Stimulated activated naive CD8-positive, alpha-beta T cell treated with anti-CD3 and anti-CD28 coated beads, Interleukin-15, Interleukin-2, amounts not matched to agents 100 ng/mL and 50 ng/mL, for 24 hours (primary cell): ENCODE measurements around the gene RPP38.

ENCODE experiments used
- H3K27ac Mint-ChIP-seq: one replicate; pipeline ENCODE4 v1.8.0; 2021; ENCODE audit warnings: mild to moderate bottlenecking, mixed read lengths
- H3K27me3 Mint-ChIP-seq: one replicate; pipeline ENCODE4 v1.8.0; 2021; ENCODE audit warnings: mixed read lengths
- H3K36me3 Mint-ChIP-seq: one replicate; pipeline ENCODE4 v1.8.0; 2021; ENCODE audit warnings: low read depth, mixed read lengths
- H3K4me1 Mint-ChIP-seq: one replicate; pipeline ENCODE4 v1.8.0; 2021; ENCODE audit warnings: low read depth, mixed read lengths
- H3K4me3 Mint-ChIP-seq: one replicate; pipeline ENCODE4 v1.8.0; 2021; ENCODE audit warnings: mild to moderate bottlenecking, mixed read lengths
- H3K9me3 Mint-ChIP-seq: one replicate; pipeline ENCODE4 v1.8.0; 2021; ENCODE audit warnings: mixed read lengths

The RPP38 gene

GRCh38 chr10:15097011-15097812, at the start of gene RPP38:
TSS of gene RPP38 (plus strand) at chr10:15097355. CDS start at chr10:15103315, 5,960 bp downstream.
- Mint-ChIP-seq H3K27ac (peak within 1 kb of the TSS; percentile 94), H3K4me3 (peak within 1 kb of the TSS; percentile 99), H3K27me3 (no peaks in the 10 kb centered on the region), H3K36me3 (peaks cover 32% of the 10 kb centered on the region), H3K4me1 (peaks cover 33% of the 10 kb centered on the region), H3K9me3 (no peaks in the 10 kb centered on the region)

GRCh38 chr10:15049533-15049932, 47.6 kb upstream of the RPP38 start:
- Mint-ChIP-seq H3K4me1 (no peaks in the 10 kb centered on the region), H3K36me3 (no peaks in the 10 kb centered on the region), H3K27me3 (no peaks in the 10 kb centered on the region), H3K4me3 (no peak overlapping the region), H3K9me3 (no peaks in the 10 kb centered on the region), H3K27ac (no peak overlapping the region)

GRCh38 chr10:15052121-15052520, 45.0 kb upstream of the RPP38 start:
- no peaks in the 10 kb centered on the region for H3K36me3 Mint-ChIP-seq
- H3K9me3 Mint-ChIP-seq = no peaks in the 10 kb centered on the region
- no peak overlapping the region for H3K27ac Mint-ChIP-seq
- no peaks in the 10 kb centered on the region for H3K4me1 Mint-ChIP-seq
- peaks cover 3% of the 10 kb centered on the region for H3K27me3 Mint-ChIP-seq
- H3K4me3 Mint-ChIP-seq = no peak overlapping the region

- Mint-ChIP-seq H3K36me3 (no peaks in the 10 kb centered on the region), H3K27me3 (peaks cover 3% of the 10 kb centered on the region), H3K4me3 (no peak overlapping the region), H3K4me1 (no peaks in the 10 kb centered on the region), H3K27ac (no peak overlapping the region), H3K9me3 (no peaks in the 10 kb centered on the region)
Measured at GRCh38 chr10:15053061-15053460, 44.1 kb upstream of the RPP38 start.

GRCh38 chr10:15058689-15059088, 38.5 kb upstream of the RPP38 start:
- Mint-ChIP-seq H3K4me1 (no peaks in the 10 kb centered on the region), H3K27me3 (peaks cover 15% of the 10 kb centered on the region), H3K4me3 (no peak overlapping the region), H3K9me3 (peaks cover 10% of the 10 kb centered on the region), H3K27ac (no peak overlapping the region), H3K36me3 (no peaks in the 10 kb centered on the region)

- Mint-ChIP-seq H3K4me1 (no peaks in the 10 kb centered on the region), H3K27ac (no peak overlapping the region), H3K36me3 (no peaks in the 10 kb centered on the region), H3K4me3 (no peak overlapping the region), H3K9me3 (peaks cover 10% of the 10 kb centered on the region), H3K27me3 (peaks cover 20% of the 10 kb centered on the region)
Measured at GRCh38 chr10:15059914-15060313, 37.2 kb upstream of the RPP38 start.

- no peak overlapping the region for H3K27ac Mint-ChIP-seq
- no peaks in the 10 kb centered on the region for H3K4me1 Mint-ChIP-seq
- H3K36me3 Mint-ChIP-seq = no peaks in the 10 kb centered on the region
- H3K9me3 Mint-ChIP-seq = peaks cover 15% of the 10 kb centered on the region
- peaks cover 26% of the 10 kb centered on the region for H3K27me3 Mint-ChIP-seq
- H3K4me3 Mint-ChIP-seq = no peak overlapping the region
Measured at GRCh38 chr10:15060638-15061037, 36.5 kb upstream of the RPP38 start.

GRCh38 chr10:15067154-15067553, 30.0 kb upstream of the RPP38 start:
- no peaks in the 10 kb centered on the region for H3K36me3 Mint-ChIP-seq
- no peak overlapping the region for H3K27ac Mint-ChIP-seq
- peaks cover 14% of the 10 kb centered on the region for H3K27me3 Mint-ChIP-seq
- no peaks in the 10 kb centered on the region for H3K4me1 Mint-ChIP-seq
- H3K4me3 Mint-ChIP-seq = no peak overlapping the region
- H3K9me3 Mint-ChIP-seq = peaks cover 5% of the 10 kb centered on the region

- Mint-ChIP-seq H3K36me3 (no peaks in the 10 kb centered on the region), H3K27me3 (peaks cover 14% of the 10 kb centered on the region), H3K4me3 (no peak overlapping the region)
Measured at GRCh38 chr10:15068802-15069201, 28.4 kb upstream of the RPP38 start.

GRCh38 chr10:15069230-15069629, 27.9 kb upstream of the RPP38 start:
- Mint-ChIP-seq H3K9me3 (peaks cover 5% of the 10 kb centered on the region), H3K36me3 (no peaks in the 10 kb centered on the region), H3K27me3 (peaks cover 13% of the 10 kb centered on the region), H3K4me3 (no peak overlapping the region), H3K4me1 (no peaks in the 10 kb centered on the region), H3K27ac (no peak overlapping the region)

More at GRCh38 chr10:15068802-15069201, 28.4 kb upstream of the RPP38 start:
- Mint-ChIP-seq H3K27ac (no peak overlapping the region), H3K9me3 (peaks cover 5% of the 10 kb centered on the region), H3K4me1 (no peaks in the 10 kb centered on the region)

GRCh38 chr10:15072358-15072757, 24.8 kb upstream of the RPP38 start:
- Mint-ChIP-seq H3K36me3 (no peaks in the 10 kb centered on the region), H3K27ac (no peak overlapping the region), H3K27me3 (peaks cover 3% of the 10 kb centered on the region), H3K9me3 (no peaks in the 10 kb centered on the region), H3K4me1 (no peaks in the 10 kb centered on the region), H3K4me3 (no peak overlapping the region)

- no peaks in the 10 kb centered on the region for H3K9me3 Mint-ChIP-seq
- no peak overlapping the region for H3K27ac Mint-ChIP-seq
- H3K36me3 Mint-ChIP-seq = no peaks in the 10 kb centered on the region
- no peak overlapping the region for H3K4me3 Mint-ChIP-seq
- H3K4me1 Mint-ChIP-seq = no peaks in the 10 kb centered on the region
- H3K27me3 Mint-ChIP-seq = no peaks in the 10 kb centered on the region
Measured at GRCh38 chr10:15075421-15075820, 21.7 kb upstream of the RPP38 start.

- Mint-ChIP-seq H3K36me3 (no peaks in the 10 kb centered on the region), H3K9me3 (no peaks in the 10 kb centered on the region), H3K27ac (no peak overlapping the region), H3K4me1 (peaks cover 3% of the 10 kb centered on the region), H3K4me3 (no peak overlapping the region), H3K27me3 (no peaks in the 10 kb centered on the region)
Measured at GRCh38 chr10:15083674-15084501, 13.3 kb upstream of the RPP38 start.

- Mint-ChIP-seq H3K36me3 (no peaks in the 10 kb centered on the region), H3K4me3 (no peak overlapping the region), H3K27ac (no peak overlapping the region), H3K4me1 (peaks cover 3% of the 10 kb centered on the region), H3K9me3 (no peaks in the 10 kb centered on the region), H3K27me3 (no peaks in the 10 kb centered on the region)
Measured at GRCh38 chr10:15084502-15084922, 12.6 kb upstream of the RPP38 start.
